ENCODE data around the gene SORCS2. TPM values are rescaled to one million over a fixed set of nuclear protein-coding genes. Genes with fewer than 3 reads are reported as not detected.

SORCS2 gene
- total RNA-seq, 1 donor from 2014 or later: not detected

DNA sequence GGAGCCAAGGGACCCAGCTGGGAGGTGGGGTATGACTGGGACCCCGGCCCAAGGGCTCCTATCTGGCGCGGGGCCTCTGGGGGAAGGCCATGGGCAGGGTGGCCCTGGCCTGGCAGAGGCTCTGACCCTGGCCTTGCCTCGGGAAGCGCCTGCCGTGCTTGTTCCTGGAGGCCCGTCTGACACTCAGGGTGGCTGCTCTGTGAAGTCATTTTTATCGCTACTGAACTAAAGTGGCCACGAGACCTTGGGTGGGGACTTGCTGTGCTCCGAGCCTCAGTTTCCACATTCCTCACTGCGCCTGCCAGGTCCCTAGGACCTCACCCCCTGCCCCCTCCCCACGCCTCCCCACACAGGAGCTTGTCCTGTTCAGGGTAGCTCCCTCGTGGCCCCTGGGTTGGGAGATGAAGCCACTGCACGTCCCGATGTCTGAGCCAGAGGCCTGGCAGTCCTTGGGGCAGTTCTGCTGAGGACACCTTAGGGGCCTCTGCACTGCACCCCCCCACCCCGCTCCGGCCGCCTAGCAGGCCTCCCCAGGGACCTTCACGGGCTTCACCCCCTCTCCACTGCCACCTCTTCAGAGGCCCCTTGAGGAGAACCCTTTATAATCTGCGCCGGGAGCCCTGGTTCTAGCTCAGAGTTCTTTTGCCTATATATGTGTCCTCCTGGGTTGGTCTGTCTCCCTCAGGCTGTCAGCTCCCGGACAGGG lies 639 bp upstream of the SORCS2 start:
- Mint-ChIP-seq H3K36me3 (ENCODE audit: low read depth) (no peaks in the 10 kb centered on the region), H3K9me3 (no peaks in the 10 kb centered on the region), H3K27me3 (ENCODE audit: insufficient read depth) (peaks cover 41% of the 10 kb centered on the region), H3K27ac (no peak overlapping the region), H3K4me3 (no peak overlapping the region), H3K4me1 (ENCODE audit: low read depth) (no peaks in the 10 kb centered on the region)
- intact Hi-C loops (cut with micrococcal nuclease): loop anchor here (5.0 to 10.0 kb wide), 4 partner anchors 143 to 796 kb away; no protein-coding TSS in a partner anchor
- no peak for DNase-seq (ENCODE audit: low spot score)

DNA sequence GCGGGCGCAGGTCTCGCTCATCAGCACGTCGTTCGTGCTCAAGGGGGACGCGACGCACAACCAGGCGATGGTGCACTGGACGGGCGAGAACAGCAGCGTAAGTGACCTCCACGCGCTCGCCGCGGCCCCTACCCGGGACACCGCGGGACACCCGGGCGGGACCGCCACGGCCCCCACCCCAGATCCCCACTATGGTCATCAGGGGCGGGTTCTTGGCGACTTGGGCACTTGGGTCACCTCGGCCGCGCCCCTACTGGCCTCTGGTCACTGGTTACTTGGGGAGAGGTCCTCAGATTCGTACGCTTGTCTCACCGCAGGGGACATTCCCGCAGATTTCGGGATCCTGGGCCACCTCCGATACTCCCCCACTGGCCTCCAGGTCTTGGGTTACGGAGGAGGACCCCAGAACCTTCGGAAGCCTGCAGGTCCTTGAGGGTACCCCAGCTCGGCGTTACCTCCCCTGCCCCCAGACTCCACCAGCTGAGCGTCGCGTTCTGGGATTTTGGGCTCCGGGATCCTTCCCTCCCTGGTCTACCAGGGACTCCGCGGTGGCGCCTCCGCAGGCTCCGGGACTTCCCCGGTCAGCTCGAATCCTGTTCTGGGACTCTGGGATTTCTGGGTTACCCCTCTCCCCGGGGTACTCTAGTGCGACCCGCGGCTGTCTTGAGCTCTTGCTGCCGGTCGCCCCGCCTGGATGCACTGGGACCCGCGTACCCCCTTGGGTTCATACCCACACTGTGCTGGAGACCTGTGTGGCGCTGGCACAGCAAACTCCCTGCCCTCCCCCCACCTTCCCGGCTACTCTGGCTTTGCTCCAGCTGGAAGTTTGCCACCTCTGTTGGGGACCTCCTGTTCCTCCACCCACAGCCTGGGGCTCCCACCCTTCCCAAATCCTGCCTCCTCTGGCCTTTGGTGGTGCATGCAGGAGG lies 956 bp downstream of the SORCS2 start:
- Mint-ChIP-seq H3K9me3 (no peaks in the 10 kb centered on the region), H3K4me1 (ENCODE audit: low read depth) (no peaks in the 10 kb centered on the region), H3K4me3 (no peak overlapping the region), H3K27me3 (ENCODE audit: insufficient read depth) (peaks cover 48% of the 10 kb centered on the region), H3K36me3 (ENCODE audit: low read depth) (no peaks in the 10 kb centered on the region), H3K27ac (no peak overlapping the region)
- DNase-seq (ENCODE audit: low spot score): no peak
- intact Hi-C loops (cut with micrococcal nuclease): loop anchor here (5.0 to 10.0 kb wide), 4 partner anchors 142 to 794 kb away; no protein-coding TSS in a partner anchor

DNA sequence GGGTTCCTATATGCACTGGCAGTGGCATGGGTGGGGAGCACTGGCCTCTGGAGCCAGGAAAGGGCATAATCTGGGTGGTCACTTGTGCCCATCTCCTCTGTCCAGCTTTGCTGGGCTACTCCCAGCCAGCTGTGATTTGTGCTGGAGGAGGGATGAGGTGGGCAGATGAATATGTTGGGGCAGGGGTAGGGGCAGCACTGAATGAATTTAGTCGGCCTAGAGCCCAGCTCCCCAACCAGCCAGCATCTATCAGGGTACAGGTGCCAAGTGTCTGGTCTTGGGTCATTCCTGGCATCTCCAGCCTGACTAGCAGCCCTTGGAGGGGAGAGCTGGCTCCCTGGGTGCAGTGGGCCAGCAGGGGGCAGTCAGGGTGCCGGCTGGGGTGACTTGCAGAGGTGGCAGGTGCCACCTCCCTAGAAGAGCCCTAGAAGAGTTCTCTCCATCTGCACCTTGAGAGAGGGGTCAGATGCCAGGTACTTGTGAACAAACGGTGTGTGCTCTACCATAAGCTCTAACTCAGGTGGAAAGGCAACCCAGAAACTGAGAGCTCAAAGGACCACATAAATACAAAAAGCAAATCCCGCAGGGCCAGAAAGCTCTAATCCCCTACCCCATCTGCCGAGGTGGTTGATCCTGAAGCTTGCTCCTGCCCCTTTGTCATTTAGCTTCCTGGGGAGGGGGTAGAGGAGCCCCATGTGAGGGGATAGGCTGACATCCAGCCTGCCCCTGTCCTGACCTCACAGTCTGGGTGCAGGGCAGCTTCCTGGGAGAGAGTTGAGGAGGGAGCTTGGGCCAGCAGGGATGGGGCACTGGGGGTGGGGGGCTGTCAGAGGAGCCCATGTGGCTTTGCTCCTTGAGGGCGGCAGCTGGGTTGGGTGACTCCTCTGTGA lies 2.2 kb downstream of the SORCS2 start:
- Mint-ChIP-seq H3K4me3 (no peak overlapping the region), H3K27ac (no peak overlapping the region)

DNA sequence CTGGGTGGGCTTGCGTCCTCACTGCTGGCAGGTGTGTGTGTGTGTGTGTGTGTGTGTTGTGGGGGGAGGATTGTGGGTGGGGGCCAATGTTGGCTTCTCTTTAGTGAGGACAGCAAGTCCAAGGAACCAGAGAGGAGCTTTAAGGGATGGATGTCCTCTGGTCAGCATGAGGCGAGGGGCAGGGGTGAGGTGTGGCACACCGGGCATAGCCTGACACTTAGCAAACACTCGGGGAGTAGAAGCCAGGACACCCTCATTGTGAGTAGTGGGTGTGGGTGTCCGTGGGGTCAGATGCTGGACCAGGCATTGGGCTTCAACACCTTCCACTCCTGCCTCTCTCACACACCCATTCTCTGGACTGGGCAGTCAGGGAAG lies 2.8 kb downstream of the SORCS2 start:
- Mint-ChIP-seq H3K4me1 (ENCODE audit: low read depth) (no peaks in the 10 kb centered on the region), H3K27me3 (ENCODE audit: insufficient read depth) (peaks cover 44% of the 10 kb centered on the region), H3K4me3 (no peak overlapping the region), H3K9me3 (no peaks in the 10 kb centered on the region), H3K27ac (no peak overlapping the region), H3K36me3 (ENCODE audit: low read depth) (no peaks in the 10 kb centered on the region)
- intact Hi-C loops (cut with micrococcal nuclease): loop anchor here (10.0 kb wide), 2 partner anchors 140 to 520 kb away; no protein-coding TSS in a partner anchor
- DNase-seq (ENCODE audit: low spot score): no peak

More for the DNA sequence above, 2.2 kb downstream of the SORCS2 start:
- Mint-ChIP-seq H3K36me3 (ENCODE audit: low read depth) (no peaks in the 10 kb centered on the region), H3K9me3 (no peaks in the 10 kb centered on the region), H3K27me3 (ENCODE audit: insufficient read depth) (peaks cover 50% of the 10 kb centered on the region), H3K4me1 (ENCODE audit: low read depth) (no peaks in the 10 kb centered on the region)
- intact Hi-C loops (cut with micrococcal nuclease): loop anchor here (5.0 to 10.0 kb wide), 4 partner anchors 140 to 793 kb away; no protein-coding TSS in a partner anchor
- no peak for DNase-seq (ENCODE audit: low spot score)

DNA sequence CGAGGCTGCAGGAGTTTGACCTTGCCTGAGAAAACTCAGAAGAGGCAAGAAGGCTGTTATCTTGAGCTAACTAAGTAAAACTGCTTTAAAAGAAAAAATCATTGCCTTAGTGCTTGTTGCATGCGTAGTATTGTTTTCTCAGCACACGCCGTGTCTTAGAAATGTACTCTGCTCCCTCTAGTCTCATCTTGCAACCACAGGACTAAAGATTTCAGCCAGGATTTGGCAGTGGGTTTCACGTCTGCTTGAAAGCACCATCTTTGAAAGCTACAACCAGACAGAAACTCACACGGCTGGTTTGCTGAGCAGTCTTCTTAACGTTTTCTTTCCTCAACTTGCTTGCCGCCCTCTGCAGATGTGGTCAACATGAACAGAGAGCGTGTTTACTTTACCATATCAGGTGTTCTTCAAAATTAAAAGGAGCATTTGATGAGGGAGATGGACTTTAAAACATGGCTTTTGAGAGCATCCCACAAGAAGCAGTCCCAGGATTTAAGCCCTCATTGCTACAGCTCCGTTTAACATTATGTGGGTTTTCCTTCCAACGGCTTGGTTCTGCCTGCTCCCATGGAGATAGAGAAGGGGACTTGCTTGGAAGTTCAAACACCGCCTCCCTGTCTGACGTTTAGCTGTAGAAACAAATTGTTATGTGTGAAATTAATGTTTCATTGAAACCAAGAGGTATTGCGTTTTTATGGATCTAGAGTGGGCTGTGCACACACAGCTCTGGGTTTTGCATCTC lies 3.4 kb downstream of the SORCS2 start:
- Mint-ChIP-seq H3K9me3 (no peaks in the 10 kb centered on the region), H3K36me3 (ENCODE audit: low read depth) (no peaks in the 10 kb centered on the region), H3K27ac (no peak overlapping the region), H3K4me1 (ENCODE audit: low read depth) (no peaks in the 10 kb centered on the region), H3K27me3 (ENCODE audit: insufficient read depth) (peaks cover 42% of the 10 kb centered on the region), H3K4me3 (no peak overlapping the region)
- DNase-seq (ENCODE audit: low spot score): no peak
- intact Hi-C loops (cut with micrococcal nuclease): loop anchor here (10.0 kb wide), 2 partner anchors 139 to 519 kb away; no protein-coding TSS in a partner anchor

DNA sequence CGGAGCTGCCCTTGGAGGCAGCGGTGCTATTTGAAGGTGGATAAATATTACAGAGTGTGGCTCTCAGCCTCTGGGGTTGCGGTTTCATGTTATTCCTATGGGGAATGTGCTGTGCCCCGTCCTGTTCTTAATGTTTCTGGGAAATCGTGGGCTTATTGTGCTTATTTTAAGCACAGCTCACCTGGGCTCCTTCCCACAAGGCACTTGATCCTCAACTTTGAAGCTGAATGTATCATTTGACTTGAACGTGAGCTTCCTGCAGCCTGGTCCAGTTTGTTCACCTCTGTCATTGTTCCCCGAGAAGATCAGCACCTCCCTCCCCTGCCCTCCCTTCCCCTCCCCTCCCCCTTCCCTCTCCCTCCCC lies 3.9 kb downstream of the SORCS2 start:
- Mint-ChIP-seq H3K9me3 (no peaks in the 10 kb centered on the region), H3K4me3 (no peak overlapping the region), H3K4me1 (ENCODE audit: low read depth) (no peaks in the 10 kb centered on the region), H3K27ac (no peak overlapping the region), H3K36me3 (ENCODE audit: low read depth) (no peaks in the 10 kb centered on the region), H3K27me3 (ENCODE audit: insufficient read depth) (peaks cover 41% of the 10 kb centered on the region)
- intact Hi-C loops (cut with micrococcal nuclease): loop anchor here (10.0 kb wide), 2 partner anchors 139 to 519 kb away; no protein-coding TSS in a partner anchor
- no peak for DNase-seq (ENCODE audit: low spot score)

DNA sequence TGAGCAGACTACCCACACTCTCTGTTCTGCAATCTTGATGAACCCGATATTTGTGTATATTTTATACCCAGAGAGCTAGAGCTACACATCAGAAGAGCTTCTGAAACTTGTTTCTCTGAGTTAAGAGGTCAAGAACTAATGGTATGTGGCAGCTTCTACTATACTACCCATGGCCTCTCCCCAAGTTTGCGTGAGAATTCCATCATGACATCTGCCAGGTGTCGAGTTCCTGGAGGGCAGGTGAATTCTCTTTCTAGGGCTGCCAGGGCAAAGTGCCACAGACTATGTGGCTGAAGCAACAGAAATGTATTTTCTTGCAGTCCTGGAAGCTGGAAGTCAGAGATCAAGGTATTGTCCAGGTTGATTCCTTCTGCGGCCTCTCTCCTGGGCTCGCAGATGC lies 4.4 kb downstream of the SORCS2 start:
- Mint-ChIP-seq H3K4me1 (ENCODE audit: low read depth) (no peaks in the 10 kb centered on the region), H3K27ac (no peak overlapping the region), H3K27me3 (ENCODE audit: insufficient read depth) (peaks cover 41% of the 10 kb centered on the region), H3K4me3 (no peak overlapping the region), H3K36me3 (ENCODE audit: low read depth) (no peaks in the 10 kb centered on the region), H3K9me3 (no peaks in the 10 kb centered on the region)
- DNase-seq (ENCODE audit: low spot score): no peak
- intact Hi-C loops (cut with micrococcal nuclease): loop anchor here (10.0 kb wide), 2 partner anchors 138 to 518 kb away; no protein-coding TSS in a partner anchor

DNA sequence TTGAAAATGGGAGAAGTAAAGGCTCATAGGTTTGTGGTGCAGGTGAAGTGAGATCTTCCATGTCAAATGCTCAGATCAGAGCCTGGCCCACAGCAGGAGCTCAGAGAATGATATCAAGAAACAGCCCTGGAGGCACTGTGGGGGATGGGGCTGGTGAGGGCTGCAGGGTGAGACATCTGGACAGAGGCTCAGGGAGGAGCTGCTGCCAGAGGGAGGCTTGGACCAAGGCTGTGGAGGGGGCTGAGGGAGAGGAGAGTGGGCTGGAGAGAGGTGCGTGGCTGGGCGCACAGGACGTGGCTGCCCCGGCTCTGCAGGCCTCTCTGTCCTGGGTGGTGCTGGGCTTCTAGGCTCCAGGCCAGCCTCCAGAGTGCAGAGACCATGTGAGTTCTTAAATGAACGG lies 5.6 kb downstream of the SORCS2 start:
- Mint-ChIP-seq H3K9me3 (no peaks in the 10 kb centered on the region), H3K4me1 (ENCODE audit: low read depth) (no peaks in the 10 kb centered on the region)
- intact Hi-C loops (cut with micrococcal nuclease): loop anchor here (10.0 kb wide), 2 partner anchors 137 to 517 kb away; no protein-coding TSS in a partner anchor

DNA sequence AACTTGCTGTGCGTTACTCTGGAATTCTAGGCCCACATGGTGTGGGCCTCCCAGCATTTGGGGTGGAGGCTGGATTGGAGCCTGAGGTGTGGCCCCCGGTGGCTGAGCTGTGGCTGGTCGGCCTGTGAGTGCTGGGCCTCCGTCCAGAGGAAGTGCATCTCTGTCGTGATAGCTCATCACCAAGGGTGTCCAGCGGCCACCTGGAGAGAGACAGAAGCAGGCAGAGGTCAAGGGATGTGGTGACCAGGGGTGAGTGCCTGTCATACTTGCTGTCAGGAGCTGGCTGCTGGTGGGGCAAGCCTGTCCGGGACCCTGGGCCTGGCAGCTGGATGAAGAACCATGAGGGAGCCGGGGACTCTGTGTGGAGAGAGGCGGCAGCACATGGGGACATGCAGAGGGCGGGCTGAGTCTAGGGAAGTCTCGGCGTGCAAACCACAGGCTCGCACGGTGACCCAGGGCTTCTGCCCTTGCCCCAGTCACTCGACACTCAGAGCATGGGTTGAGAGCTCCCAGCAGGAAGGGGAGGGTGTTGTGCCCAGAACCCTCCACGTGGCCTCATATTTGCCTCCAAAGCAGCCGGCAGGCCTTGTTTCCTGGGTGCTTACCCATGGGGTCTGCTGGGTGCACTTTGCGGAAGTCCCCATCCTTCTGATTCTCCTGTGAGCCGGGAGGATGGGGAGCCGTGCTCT lies 6.2 kb downstream of the SORCS2 start:
- intact Hi-C loops (cut with micrococcal nuclease): loop anchor here (10.0 kb wide), 2 partner anchors 136 to 516 kb away; no protein-coding TSS in a partner anchor
- Mint-ChIP-seq H3K4me1 (ENCODE audit: low read depth) (no peaks in the 10 kb centered on the region), H3K27ac (no peak overlapping the region), H3K36me3 (ENCODE audit: low read depth) (no peaks in the 10 kb centered on the region), H3K4me3 (no peak overlapping the region), H3K27me3 (ENCODE audit: insufficient read depth) (peaks cover 33% of the 10 kb centered on the region), H3K9me3 (no peaks in the 10 kb centered on the region)
- DNase-seq (ENCODE audit: low spot score): no peak

More for the DNA sequence above, 5.6 kb downstream of the SORCS2 start:
- Mint-ChIP-seq H3K27me3 (ENCODE audit: insufficient read depth) (peaks cover 37% of the 10 kb centered on the region), H3K4me3 (no peak overlapping the region), H3K36me3 (ENCODE audit: low read depth) (no peaks in the 10 kb centered on the region), H3K27ac (no peak overlapping the region)
- DNase-seq (ENCODE audit: low spot score): no peak

DNA sequence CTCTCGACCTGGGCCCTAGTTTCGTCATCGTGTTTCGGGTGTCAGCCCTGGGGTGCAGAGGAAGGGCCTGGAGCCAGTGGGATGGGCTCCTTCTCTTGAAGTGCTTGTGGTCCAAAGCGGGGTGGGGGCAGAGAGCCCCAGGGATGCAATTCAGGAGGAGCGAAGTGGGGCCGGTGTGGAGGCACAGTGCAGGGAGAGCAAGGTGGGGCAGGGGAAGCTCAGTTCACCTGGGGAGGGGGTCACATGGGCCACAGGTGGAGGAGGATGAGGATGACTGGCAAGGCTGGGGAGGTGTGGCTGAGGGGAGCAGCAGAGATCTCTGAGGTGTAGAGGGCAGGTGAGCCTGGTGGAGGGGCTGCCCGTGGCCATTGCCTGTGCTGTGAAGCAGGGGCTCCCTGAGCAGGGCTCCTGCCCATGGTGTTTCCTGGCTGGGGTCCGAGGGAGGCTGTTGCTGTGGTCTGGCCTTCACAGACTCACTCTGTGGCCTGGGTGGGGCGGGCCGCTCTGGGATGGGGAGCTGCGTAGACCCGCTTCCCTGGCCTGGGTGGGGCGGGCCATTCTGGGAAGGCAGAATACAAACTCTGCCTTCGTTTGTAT lies 6.9 kb downstream of the SORCS2 start:
- intact Hi-C loops (cut with micrococcal nuclease): loop anchor here (10.0 kb wide), 2 partner anchors 136 to 516 kb away; no protein-coding TSS in a partner anchor
- Mint-ChIP-seq H3K27ac (no peak overlapping the region), H3K36me3 (ENCODE audit: low read depth) (no peaks in the 10 kb centered on the region), H3K27me3 (ENCODE audit: insufficient read depth) (peaks cover 28% of the 10 kb centered on the region), H3K9me3 (no peaks in the 10 kb centered on the region), H3K4me3 (no peak overlapping the region), H3K4me1 (ENCODE audit: low read depth) (no peaks in the 10 kb centered on the region)
- no peak for DNase-seq (ENCODE audit: low spot score)

All from activated T-helper 1 cell treated with anti-CD3 and anti-CD28 coated beads, Interleukin-12 subunit alpha, Interleukin-12 subunit beta, Interleukin-2, Interleukin-4 antibody, amounts not matched to agents 30 ng/mL and 10 ng/mL and 1 ng/mL, durations not matched to agents 14 hours and 24 hours and 36 hours (primary cell).